Transverse colon (tissue), 4 donors: Measurements from ENCODE around the gene STARD3. TPM values are rescaled to one million over a fixed set of nuclear protein-coding genes. Genes with fewer than 3 reads are reported as not detected.
A peak's percentile ranks its signal among the peaks of the same experiment; 100 is the strongest.
"Not testable (repeated sequence)": the region's sequence is repeated elsewhere in the genome, so short reads cannot be mapped to it uniquely, and the experiment has no call there.

Source experiments
- DNase-seq: peaks from one replicate; pipeline ENCODE4 v3.0.0-alpha.2; 2019
- H3K27ac ChIP-seq, 4 donors: fragments of 200-600 bp; sonication (generic); 2 replicates each; pipeline ENCODE4 v1.5.1; 2016 to 2018; ENCODE audit warnings: inconsistent platforms in 4 of 4
- H3K27me3 ChIP-seq: fragments of 200-600 bp; sonication (generic); 2 replicates; pipeline ENCODE4 v1.5.1; 2017; ENCODE audit warnings: inconsistent platforms
- H3K36me3 ChIP-seq, 4 donors: fragments of 200-600 bp; sonication (generic); 2 replicates each; pipeline ENCODE4 v1.5.1; 2017 to 2019; ENCODE audit warnings: inconsistent platforms in 4 of 4
- H3K4me1 ChIP-seq, 4 donors: fragments of 200-600 bp; sonication (generic); 2 replicates each; pipeline ENCODE4 v1.5.1; 2017 to 2020; ENCODE audit warnings: inconsistent platforms in 4 of 4
- H3K4me3 ChIP-seq, 4 donors: fragments of 200-600 bp; sonication (generic); 1 replicate in 1 of 4; 2 replicates in 3 of 4; pipeline versions ENCODE4 v1.5.1 to v1.6.1; 2017 to 2019; ENCODE audit warnings: inconsistent platforms in 4 of 4
- H3K9me3 ChIP-seq, 2 donors: fragments of 200-600 bp; sonication (generic); 2 replicates each; pipeline ENCODE4 v1.5.1; 2017 to 2019; ENCODE audit warnings: inconsistent platforms in 2 of 2
- CTCF ChIP-seq, 5 experiments: fragments of 200-600 bp in 3 of 5; fragments of 450-650 bp in 2 of 5; sonication (generic) in 3 of 5; IDR thresholded peaks; 1 replicate in 2 of 5; 2 replicates in 3 of 5; pipeline ENCODE4 v1.5.1; 2016 to 2017; ENCODE audit warnings: antibody characterized with exemption in 5 of 5, inconsistent platforms in 3 of 5, mild to moderate bottlenecking in 2 of 5, moderate library complexity in 1 of 5
- EP300 ChIP-seq: sonication (generic); formaldehyde crosslinking; IDR thresholded peaks from one replicate; pipeline ENCODE4 v1.6.1; 2017; ENCODE audit warnings: antibody characterized with exemption, low read depth
- POLR2A ChIP-seq: fragments of 450-650 bp; IDR thresholded peaks from one replicate; pipeline ENCODE4 v1.6.1; 2016; ENCODE audit warnings: antibody characterized with exemption, mild to moderate bottlenecking, moderate library complexity
- POLR2AphosphoS5 ChIP-seq, 3 donors: sonication (generic); formaldehyde crosslinking; IDR thresholded peaks; one replicate each; pipeline ENCODE4 v1.6.1; 2016; ENCODE audit warnings: antibody characterized with exemption in 3 of 3
- WGBS, 2 donors: methylation state at CpG; one replicate each; pipeline ENCODE4 v1.1.5; 2018; ENCODE audit warnings: low coverage in 1 of 2; 5-methylcytosine and 5-hydroxymethylcytosine counted together
- in situ Hi-C, 4 donors: fragments of 200-750 bp; cut with MboI; loops; one replicate each; pipeline versions ENCODE4 v1.15.0 to v1.15.1; 2017; ENCODE audit warnings: low sequenced_read_pairs in 3 of 4, low pct_ligation_motif_present in 1 of 4, low pct_unique_long_range_greater_than_20kb in 1 of 4
- intact Hi-C: fragments of 100-400 bp; cut with DNase I; formaldehyde crosslinking; loops from one replicate; pipeline ENCODE4 v1.15.1; 2023; ENCODE audit warnings: low total_unique reads
- total RNA-seq, 4 donors: library from RNA; depleted of rRNA; stranded (reverse); fragments of >200 nt; gene quantifications; one replicate each; pipeline ENCODE4 v1.1.0, GENCODE V29; 2016

The STARD3 gene
- 100 to 1,000 TPM in 1 of 4 donors, 10 to 100 TPM in 3; 63.5 to 193 (median 73.2) TPM for total RNA-seq

GRCh38 chr17:39636927-39637736, at the start of gene STARD3:
STARD3 (plus strand) TSS chr17:39637144; CDS start chr17:39653532, 16,388 bp downstream.
- no peaks in the 10 kb centered on the region for H3K9me3 ChIP-seq
- peak within 1 kb of the TSS; percentile 71 to 82 (median 74) for H3K4me3 ChIP-seq
- in situ Hi-C loops (loop anchor here in 1 of 4 donors (25.0 kb wide), 1 partner anchor 100 kb away; the partner anchor contains the start of genes GRB7 and MIEN1), intact Hi-C loops (loop anchor here (10.0 kb wide), 1 partner anchor 118 kb away; no protein-coding TSS in a partner anchor)
- H3K27ac ChIP-seq, result peak within 1 kb of the TSS; percentile 90 to 93 (median 90)
- H3K36me3 ChIP-seq, result no peaks in the 10 kb centered on the region
- 1 to 20% methylated on average over 3 to 66 of the region's 69 CpGs for WGBS, 2 donors
- peak; percentile 96 for DNase-seq
- no peaks in the 10 kb centered on the region for H3K27me3 ChIP-seq
- TF ChIP-seq POLR2AphosphoS5 (IDR thresholded peaks at IDR 0.05) (peak in 2 of 3 donors; percentile 82 to 83), CTCF (IDR thresholded peaks at IDR 0.05) (peak in 2 of 5 experiments; percentile 14 to 48), EP300 (no peak), POLR2A (peak; percentile 78)
- peaks cover 31 to 85% (median 59%) of the 10 kb centered on the region in 4 donors for H3K4me1 ChIP-seq

GRCh38 chr17:39590180-39590579, 46.8 kb upstream of the STARD3 start:
- DNase-seq, intact Hi-C loops, H3K4me1 ChIP-seq, in situ Hi-C loops, H3K27ac ChIP-seq, H3K36me3 ChIP-seq, H3K4me3 ChIP-seq, H3K9me3 ChIP-seq: not testable (repeated sequence)
- WGBS, 2 donors, result 50% methylated on average over 1 to 2 of the region's 2 CpGs
- H3K27me3 ChIP-seq, result peaks cover 45% of the 10 kb centered on the region

- TF ChIP-seq POLR2AphosphoS5 (IDR thresholded peaks at IDR 0.05) (no peak), POLR2A (no peak), EP300 (no peak), CTCF (IDR thresholded peaks at IDR 0.05) (no peak)
- DNase-seq, result peak; percentile 41
- Histone ChIP-seq H3K27ac (no peak overlapping the region), H3K27me3 (peaks cover 65% of the 10 kb centered on the region), H3K4me3 (no peak overlapping the region), H3K9me3 (no peaks in the 10 kb centered on the region), H3K36me3 (no peaks in the 10 kb centered on the region), H3K4me1 (no peaks in the 10 kb centered on the region)
- WGBS, 2 donors, result 9% methylated on average over 19 of the region's 22 CpGs; no CpG with 5 or more reads in 1 of the 2 donors
- intact Hi-C loops, result no loop called here
- in situ Hi-C loops, result no loop called here
Observed at GRCh38 chr17:39591958-39592954, 44.7 kb upstream of the STARD3 start.

GRCh38 chr17:39593371-39593770, 43.6 kb upstream of the STARD3 start:
- DNase-seq, result no peak
- WGBS, 2 donors, result 58% methylated on average over 2 of the region's 2 CpGs; no CpG with 5 or more reads in 1 of the 2 donors
- Histone ChIP-seq H3K4me3 (no peak overlapping the region), H3K27ac (no peak overlapping the region), H3K4me1 (peaks cover 0 to 3% (median 0%) of the 10 kb centered on the region in 4 donors), H3K36me3 (no peaks in the 10 kb centered on the region), H3K9me3 (no peaks in the 10 kb centered on the region), H3K27me3 (peaks cover 71% of the 10 kb centered on the region)
- in situ Hi-C loops (no loop called here), intact Hi-C loops (no loop called here)
- TF ChIP-seq CTCF (IDR thresholded peaks at IDR 0.05) (no peak), POLR2AphosphoS5 (IDR thresholded peaks at IDR 0.05) (no peak), EP300 (no peak), POLR2A (no peak)
